Stimulated activated CD4-positive, alpha-beta T cell treated with anti-CD3 and anti-CD28 coated beads, Interleukin-2, amount 100 ng/mL, for 24 hours (primary cell): Measurements from ENCODE around the gene YKT6.

Experiments
- DNase-seq, 2 donors: peaks; one replicate each; pipeline ENCODE4 v3.0.0-alpha.2; 2020

Gene YKT6

DNA sequence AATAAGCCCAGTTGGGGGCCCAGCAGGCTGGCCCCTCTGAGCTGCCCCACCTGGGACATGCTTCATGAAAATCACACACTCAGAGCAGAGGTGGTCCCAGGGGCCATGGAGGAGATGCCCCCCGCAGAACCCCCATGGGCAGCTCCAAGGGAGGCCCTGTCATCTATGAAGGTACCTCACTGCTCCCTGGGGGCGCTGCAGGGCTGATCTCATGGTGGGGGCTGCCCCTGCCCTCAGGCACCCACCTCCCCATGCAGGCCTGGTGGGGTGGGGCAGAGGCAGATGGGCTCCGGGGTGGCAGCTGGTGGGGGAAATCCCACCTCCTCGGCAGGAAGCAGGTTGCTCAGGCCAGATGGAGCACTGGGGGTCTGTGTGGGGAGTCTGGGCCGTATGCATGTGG is 60.5 kb downstream of the YKT6 start:
- DNase-seq, result no peak

DNA sequence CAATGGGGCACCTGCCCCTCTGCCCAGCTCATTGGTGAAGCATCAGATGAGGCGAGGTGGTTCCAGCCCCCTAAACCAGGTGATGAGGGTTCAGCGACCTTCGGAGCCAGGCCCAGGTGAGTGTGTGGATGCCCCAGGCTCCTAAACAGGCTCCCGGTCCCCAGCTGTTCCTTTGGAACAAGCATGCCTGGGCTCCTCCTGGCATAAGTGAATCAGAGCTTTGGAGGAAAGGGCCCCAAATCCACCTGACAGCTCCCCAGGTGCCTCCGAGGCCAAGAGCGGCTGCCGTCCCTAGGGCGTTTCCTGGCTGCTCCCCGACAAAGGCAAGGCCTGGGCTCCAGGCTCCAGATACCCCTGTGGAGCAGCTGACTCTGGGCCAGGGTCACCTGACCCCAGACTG is 61.3 kb downstream of the YKT6 start:
- no peak for DNase-seq

DNA sequence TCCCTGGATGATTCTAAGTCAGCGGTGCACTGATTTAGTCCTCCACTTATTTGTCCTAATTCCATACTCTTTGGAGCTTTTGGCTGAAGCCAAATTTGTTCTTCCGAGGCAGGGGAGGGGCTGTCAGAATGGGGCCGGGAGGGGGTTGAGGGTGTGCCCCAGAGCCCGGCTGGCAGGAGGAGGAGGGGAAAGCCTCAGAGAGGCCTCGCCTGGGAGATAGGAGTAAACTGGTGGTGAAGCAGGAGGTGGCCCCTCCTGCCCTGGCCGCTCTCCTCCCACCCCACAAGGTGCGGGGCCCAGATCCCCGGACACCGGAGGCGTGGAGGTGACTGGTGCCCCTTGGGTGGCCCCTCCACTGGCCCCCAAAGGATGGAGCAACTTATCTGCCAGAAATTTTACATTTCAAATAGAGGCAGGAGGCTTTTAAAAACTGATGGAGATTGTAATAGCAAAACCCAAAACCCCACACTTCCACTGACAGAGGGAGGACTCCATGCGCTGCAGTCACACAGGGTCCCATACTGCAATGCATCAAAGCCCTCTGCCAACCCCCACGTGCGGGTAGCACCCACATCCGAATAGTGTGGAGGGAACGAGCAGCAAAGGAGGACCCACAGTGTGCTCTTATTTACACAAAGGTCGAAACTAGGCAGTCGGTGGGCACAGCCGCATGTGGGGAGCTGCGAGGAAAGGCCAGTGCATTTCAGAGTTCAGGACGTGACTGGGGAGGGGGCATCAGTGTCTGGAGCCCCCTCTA is 62.7 kb downstream of the YKT6 start:
- DNase-seq, result no peak
